K562 (cell line): ENCODE data around the gene APEX1. TPM values are rescaled to one million over a fixed set of nuclear protein-coding genes. Genes with fewer than 3 reads are reported as not detected.

Experiments used
- ARID2 ChIP-seq: fragments of 450-650 bp; IDR thresholded peaks from 2 replicates; pipeline ENCODE4 v1.6.1; 2017; ENCODE audit warnings: antibody characterized with exemption, mild to moderate bottlenecking
- CBFA2T2 ChIP-seq: fragments of 450-650 bp; conservative IDR thresholded peaks from 2 replicates; pipeline ENCODE4 v1.6.1; 2017; ENCODE audit warnings: mild to moderate bottlenecking
- CBX2 ChIP-seq: fragments of 200-600 bp; sonication (generic); IDR thresholded peaks from one replicate; pipeline ENCODE4 v1.6.1; 2012; ENCODE audit warnings: mild to moderate bottlenecking, low read length, inconsistent platforms; ENCODE audit not compliant: insufficient read depth, poor library complexity, severe bottlenecking
- CHAMP1 ChIP-seq: fragments of 450-650 bp; IDR thresholded peaks from 2 replicates; pipeline ENCODE4 v1.6.1; 2016; ENCODE audit warnings: mild to moderate bottlenecking
- DPF2 ChIP-seq: fragments of 450-650 bp; IDR thresholded peaks from 2 replicates; pipeline ENCODE4 v1.6.1; 2016
- EGR1 ChIP-seq: fragments of 450-650 bp; conservative IDR thresholded peaks from 2 replicates; pipeline ENCODE4 v1.6.1; 2017; ENCODE audit warnings: mild to moderate bottlenecking
- HDAC2 ChIP-seq: fragments of 450-650 bp; IDR thresholded peaks from 2 replicates; pipeline ENCODE4 v1.6.1; 2016; ENCODE audit warnings: mild to moderate bottlenecking
- HDGF ChIP-seq: fragments of 450-650 bp; IDR thresholded peaks from 2 replicates; pipeline ENCODE4 v1.6.1; 2016
- ID3 ChIP-seq, 2 experiments: fragments of 250-450 bp in 1 of 2; fragments of 450-650 bp in 1 of 2; sonication (Bioruptor Pico) in 1 of 2; IDR thresholded peaks; 2 replicates each; pipeline versions ENCODE4 v1.6.1 to v1.8.0; 2016 to 2021; ENCODE audit warnings: mild to moderate bottlenecking in 2 of 2, moderate library complexity in 2 of 2, missing compliant biosample characterization in 1 of 2, missing genetic modification characterization in 1 of 2
- JUNB ChIP-seq: fragments of 450-650 bp; formaldehyde crosslinking; conservative IDR thresholded peaks from 2 replicates; pipeline ENCODE4 v1.4.0; 2020; ENCODE audit warnings: mild to moderate bottlenecking
- LCOR ChIP-seq: sonication (generic); formaldehyde crosslinking; IDR thresholded peaks from 2 replicates; pipeline ENCODE4 v1.8.0; 2022; ENCODE audit warnings: mild to moderate bottlenecking, missing genetic modification reagents
- MEF2D ChIP-seq: conservative IDR thresholded peaks from 2 replicates; pipeline ENCODE4 v1.6.1; 2016; ENCODE audit warnings: low read depth, missing genetic modification characterization, missing compliant biosample characterization
- NCOR1 ChIP-seq: fragments of 450-650 bp; IDR thresholded peaks from 2 replicates; pipeline ENCODE4 v1.6.1; 2016; ENCODE audit warnings: mild to moderate bottlenecking, moderate library complexity
- NFE2L1 ChIP-seq: fragments of 450-650 bp; IDR thresholded peaks from 2 replicates; pipeline ENCODE4 v1.6.1; 2016; ENCODE audit warnings: missing genetic modification characterization, low read depth, mild to moderate bottlenecking, missing compliant biosample characterization, moderate library complexity, borderline replicate concordance
- PTRF ChIP-seq: fragments of 450-650 bp; IDR thresholded peaks from 2 replicates; pipeline ENCODE4 v1.6.1; 2016; ENCODE audit warnings: mild to moderate bottlenecking, missing genetic modification characterization, missing compliant biosample characterization
- SLC30A9 ChIP-seq: fragments of 250-450 bp; sonication (Bioruptor Pico); IDR thresholded peaks from 2 replicates; pipeline ENCODE4 v1.8.0; 2022; ENCODE audit warnings: mild to moderate bottlenecking, moderate library complexity
- SUPT5H ChIP-seq: fragments of 450-650 bp; IDR thresholded peaks from 2 replicates; pipeline ENCODE4 v1.6.1; 2016
- TAF7 ChIP-seq: fragments of 450-650 bp; IDR thresholded peaks from 2 replicates; pipeline ENCODE4 v1.6.1; 2016; ENCODE audit warnings: missing genetic modification characterization, missing compliant biosample characterization
- TAF9B ChIP-seq: fragments of 450-650 bp; IDR thresholded peaks from 2 replicates; pipeline ENCODE4 v1.6.1; 2018; ENCODE audit warnings: mild to moderate bottlenecking; ENCODE audit not compliant: partially characterized antibody
- TARDBP ChIP-seq: fragments of 450-650 bp; IDR thresholded peaks from 2 replicates; pipeline ENCODE4 v1.6.1; 2016
- TGIF2 ChIP-seq: sonication (generic); formaldehyde crosslinking; IDR thresholded peaks from 2 replicates; pipeline ENCODE4 v1.8.1; 2022; ENCODE audit warnings: mild to moderate bottlenecking, missing genetic modification reagents, moderate library complexity
- ZNF644 ChIP-seq: fragments of 200-800 bp; sonication (Bioruptor generic); IDR thresholded peaks from 2 replicates; pipeline ENCODE4 v1.6.1; 2016; ENCODE audit warnings: low read depth, missing genetic modification characterization, missing compliant biosample characterization
- polyA plus RNA-seq, 8 experiments: library from polyadenylated mRNA; depleted of rRNA in 4 of 8; stranded (reverse) in 5 of 8; unstranded in 3 of 8; fragments of >200 nt; fragmentation: Nextera tagmentation in 2 of 8; fragmentation: Illumina TruSeq in 1 of 8; extraction: Ambion mirVana in 2 of 8; extraction: Trizol in 1 of 8; gene quantifications; 2 replicates each; pipeline versions ENCODE4 v1.2.1 to v1.2.3, GENCODE V29; 2011 to 2014; ENCODE audit warnings: inconsistent platforms in 1 of 8, missing spikeins in 1 of 8
- total RNA-seq, 7 experiments: library from RNA; depleted of rRNA in 6 of 7; stranded (reverse); fragments of >200 nt in 6 of 7; fragmentation: Illumina TruSeq in 2 of 7; extraction: Trizol in 2 of 7; gene quantifications; 2 replicates each; pipeline versions ENCODE4 v1.2.1 to v1.2.3, GENCODE V29; 2011 to 2021; ENCODE audit warnings: low replicate concordance in 1 of 7

APEX1 gene
- total and polyA plus RNA-seq, 9 of the 15 experiments (the other 6 are each of a cell fraction or from before 2014, with no cell fraction given), result 50.2 to 274 (median 158) TPM

- TF ChIP-seq ID3 (CRISPR knock-in tag; IDR thresholded peaks at IDR 0.05), result no peak
- TF ChIP-seq ID3 (tag; IDR thresholded peaks at IDR 0.05), result no peak
- no peak for TF ChIP-seq CBFA2T2
- TF ChIP-seq EGR1, result no peak
- TF ChIP-seq ARID2, result 0 out of 2 replicates have a peak, but pooled peaks have one; percentile 15
- TF ChIP-seq HDAC2, result peak; percentile 41; the same call in 1 of the 2 replicates
- TF ChIP-seq TGIF2 (CRISPR knock-in tag), result peak; percentile 61; the same call in 1 of the 2 replicates
- TF ChIP-seq LCOR (CRISPR knock-in tag), result no peak; the same call in none of the 2 replicates
- TF ChIP-seq HDGF, result no peak
- TF ChIP-seq DPF2, result no peak
- peak; percentile 85 for TF ChIP-seq TAF9B
- TF ChIP-seq NCOR1, result 0 out of 2 replicates have a peak, but pooled peaks have one; percentile 4
- peak; percentile 35; the same call in 1 of the 2 replicates for TF ChIP-seq CHAMP1
- no peak for TF ChIP-seq ZNF644 (tag)
- peak; percentile 98 for TF ChIP-seq SUPT5H
- TF ChIP-seq PTRF, result no peak
- no peak for TF ChIP-seq MEF2D (tag)
- peak; percentile 56; the same call in 1 of the 2 replicates for TF ChIP-seq TAF7 (tag)
- no peak for TF ChIP-seq SLC30A9 (CRISPR knock-in tag)
- TF ChIP-seq NFE2L1 (tag), result no peak
- TF ChIP-seq CBX2, result no peak
- no peak for TF ChIP-seq JUNB (CRISPR knock-in tag)
- no peak for TF ChIP-seq TARDBP
Measured at GRCh38 chr14:20469242-20469889, 14.3 kb downstream of the APEX1 start, which contains the start of gene PNP (continued).
